HG03469 (cell line): Measurements from ENCODE around the gene FARP1.
"Not testable (repeated sequence)": the region's sequence is repeated elsewhere in the genome, so short reads cannot be mapped to it uniquely, and the experiment has no call there.

ENCODE experiments used
- ATAC-seq: cut with Tn5 transposase; IDR thresholded peaks from one replicate; pipeline ENCODE4 v1.9.1; 2021; ENCODE audit warnings: mild to moderate bottlenecking, moderate library complexity, moderate number of reproducible peaks; ENCODE audit not compliant: unreplicated experiment

The FARP1 gene

GRCh38 chr13:98410612-98411011 is 267.7 kb downstream of the FARP1 start:
- ATAC-seq = no peak

DNA sequence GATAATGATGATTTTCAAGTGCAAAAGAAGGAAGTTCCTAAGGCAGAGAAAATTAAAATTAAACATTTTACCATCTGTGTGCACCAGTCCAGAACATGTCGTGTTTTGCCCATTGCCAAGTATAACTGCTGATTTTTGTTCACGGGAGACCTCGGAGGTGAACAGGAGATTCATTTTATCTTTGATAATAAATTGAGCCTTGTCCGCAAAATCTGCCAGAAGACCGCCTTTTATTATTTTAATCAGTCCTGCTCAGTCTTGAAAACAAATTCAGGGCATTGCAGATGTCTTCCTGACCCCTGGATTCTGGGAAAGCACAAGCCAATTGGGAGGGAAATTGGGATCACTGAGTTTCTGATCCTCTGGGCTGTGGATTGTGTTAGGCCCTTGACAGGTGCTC is 268.1 kb downstream of the FARP1 start:
- no peak for ATAC-seq

GRCh38 chr13:98411617-98412265 is 268.8 kb downstream of the FARP1 start:
- no peak for ATAC-seq

DNA sequence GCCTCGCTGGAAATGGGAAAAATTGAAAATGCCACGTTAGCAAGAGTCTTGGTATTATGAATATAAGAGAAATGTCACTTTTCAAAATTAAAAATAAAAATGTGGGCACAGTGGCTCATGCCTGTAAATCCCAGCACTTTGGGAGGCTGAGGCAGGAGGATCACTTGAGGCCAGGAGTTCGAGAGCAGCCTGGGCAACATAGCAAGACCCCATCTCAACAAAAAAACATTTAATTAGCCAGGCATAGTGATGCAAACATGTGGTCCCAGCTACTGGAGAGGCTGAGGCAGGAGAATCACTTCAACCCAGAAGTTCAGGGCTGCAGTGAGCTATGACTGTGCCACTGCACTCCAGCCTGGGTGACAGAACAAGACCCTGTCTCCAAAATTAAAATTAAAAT is 270.4 kb downstream of the FARP1 start:
- ATAC-seq = not testable (repeated sequence)

DNA sequence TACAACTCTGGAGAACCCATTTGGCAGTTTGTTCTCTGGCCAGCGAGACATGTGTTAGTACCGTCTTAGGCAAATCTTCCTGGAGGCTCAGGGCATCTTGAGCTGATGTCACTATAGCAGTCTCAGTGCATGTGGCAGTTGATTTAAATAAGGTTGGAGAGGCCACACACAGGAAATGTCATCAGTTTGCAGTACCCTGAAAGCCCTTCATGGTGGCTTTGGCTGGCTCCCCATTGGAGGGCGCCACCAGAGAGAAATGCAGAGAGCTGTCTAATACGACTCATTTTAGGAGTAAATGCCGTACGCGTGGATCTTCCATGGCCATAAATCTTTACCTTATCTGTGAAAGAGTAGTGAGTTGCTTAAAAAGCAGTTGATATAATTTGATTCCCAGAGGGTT is 270.9 kb downstream of the FARP1 start:
- no peak for ATAC-seq

GRCh38 chr13:98415326-98416070 is 272.6 kb downstream of the FARP1 start:
- ATAC-seq = no peak

GRCh38 chr13:98416408-98416807 is 273.5 kb downstream of the FARP1 start:
- no peak for ATAC-seq

- ATAC-seq = no peak
Observed at GRCh38 chr13:98419786-98420553, 277.1 kb downstream of the FARP1 start.

DNA sequence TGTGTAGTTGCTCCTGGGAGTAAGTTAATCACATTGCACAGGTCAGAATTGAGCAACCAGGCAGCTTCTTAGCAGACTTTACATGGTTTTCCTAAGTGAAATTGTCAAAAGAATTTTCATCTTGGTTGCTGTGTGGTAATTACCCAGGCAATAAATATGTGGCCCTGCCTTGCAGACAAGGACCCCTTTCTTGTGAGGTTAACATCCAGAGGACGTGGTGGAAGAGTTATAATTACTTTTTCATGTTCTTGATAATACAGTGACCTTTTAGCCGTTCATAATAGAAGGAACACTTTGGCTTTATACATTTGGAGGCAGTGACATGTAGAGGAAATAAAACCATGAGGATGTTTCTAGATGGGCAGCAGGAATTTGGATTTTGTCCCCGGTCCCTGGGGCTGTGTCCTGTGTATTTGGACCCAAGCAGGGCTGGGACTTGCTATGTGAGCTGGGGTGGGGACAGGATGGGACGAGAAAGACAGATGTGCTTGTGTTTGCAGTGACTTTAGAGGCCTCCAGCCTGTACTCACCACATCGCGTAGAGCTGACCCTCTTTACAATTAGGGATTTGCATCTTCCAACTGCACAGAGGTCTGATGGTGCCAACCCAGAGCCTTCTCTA is 277.8 kb downstream of the FARP1 start:
- no peak for ATAC-seq

- ATAC-seq = no peak
Observed at GRCh38 chr13:98422046-98422445, 279.2 kb downstream of the FARP1 start.

DNA sequence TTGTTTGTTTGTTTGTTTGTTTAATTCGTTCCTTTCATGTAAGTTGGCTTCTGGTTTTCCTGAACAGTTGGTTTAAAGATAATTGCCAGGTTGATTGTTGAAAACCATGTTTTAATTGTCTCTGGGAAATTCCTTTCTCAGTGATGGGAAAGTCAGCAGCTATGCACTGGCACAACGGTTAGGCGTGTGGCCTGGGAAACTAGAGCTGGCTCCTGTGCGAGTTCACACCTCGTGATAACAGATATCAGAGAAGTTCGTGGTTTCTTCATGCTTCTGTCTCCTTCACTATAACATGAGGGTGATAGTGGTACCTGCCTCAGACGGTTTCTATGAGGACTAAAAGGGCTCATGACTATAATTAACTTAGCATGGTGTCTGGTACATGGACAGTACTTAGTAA is 280.5 kb downstream of the FARP1 start:
- ATAC-seq = no peak

GRCh38 chr13:98427331-98427995 is 284.6 kb downstream of the FARP1 start:
- ATAC-seq = no peak

- ATAC-seq = no peak
Observed at GRCh38 chr13:98428256-98428966, 285.5 kb downstream of the FARP1 start.

DNA sequence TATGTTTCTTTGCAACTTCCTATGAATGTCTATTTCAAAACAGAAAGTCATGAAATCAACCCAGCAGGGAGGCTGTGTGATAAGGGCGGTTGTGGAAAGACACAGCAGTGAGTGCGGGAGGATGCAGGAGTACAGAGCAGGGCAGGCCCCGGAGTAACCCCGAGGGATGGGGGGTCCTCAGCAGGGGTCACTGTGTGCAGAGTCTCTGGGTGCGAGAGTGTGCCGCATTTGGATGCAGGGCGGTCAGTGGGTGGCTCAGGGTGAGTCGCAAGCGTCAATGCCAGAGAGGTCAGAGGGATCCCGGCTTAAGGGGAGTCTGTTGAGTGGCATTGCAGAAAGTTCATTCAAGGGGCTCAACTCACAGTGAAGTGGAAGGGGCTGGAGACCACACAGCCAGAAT is 286.2 kb downstream of the FARP1 start:
- ATAC-seq = no peak

DNA sequence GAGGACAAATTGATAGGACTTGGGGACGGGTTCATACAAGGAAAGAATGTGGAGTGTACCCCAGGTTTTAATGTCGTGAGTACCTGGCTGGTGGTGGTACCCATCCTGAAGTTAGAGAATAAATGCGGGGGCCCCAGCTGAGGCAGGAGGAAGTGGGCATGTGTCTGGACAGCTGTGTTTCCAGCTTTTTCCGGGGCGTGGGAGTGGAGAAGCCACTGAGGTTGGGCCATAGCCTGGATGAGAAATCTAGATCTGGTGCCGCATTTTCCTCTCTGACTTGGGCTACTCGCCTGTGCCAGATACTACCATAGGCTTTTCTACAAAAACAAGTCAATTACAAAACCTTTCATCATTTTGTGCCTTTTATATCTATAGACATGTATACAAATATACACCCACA is 286.6 kb downstream of the FARP1 start:
- ATAC-seq = no peak

DNA sequence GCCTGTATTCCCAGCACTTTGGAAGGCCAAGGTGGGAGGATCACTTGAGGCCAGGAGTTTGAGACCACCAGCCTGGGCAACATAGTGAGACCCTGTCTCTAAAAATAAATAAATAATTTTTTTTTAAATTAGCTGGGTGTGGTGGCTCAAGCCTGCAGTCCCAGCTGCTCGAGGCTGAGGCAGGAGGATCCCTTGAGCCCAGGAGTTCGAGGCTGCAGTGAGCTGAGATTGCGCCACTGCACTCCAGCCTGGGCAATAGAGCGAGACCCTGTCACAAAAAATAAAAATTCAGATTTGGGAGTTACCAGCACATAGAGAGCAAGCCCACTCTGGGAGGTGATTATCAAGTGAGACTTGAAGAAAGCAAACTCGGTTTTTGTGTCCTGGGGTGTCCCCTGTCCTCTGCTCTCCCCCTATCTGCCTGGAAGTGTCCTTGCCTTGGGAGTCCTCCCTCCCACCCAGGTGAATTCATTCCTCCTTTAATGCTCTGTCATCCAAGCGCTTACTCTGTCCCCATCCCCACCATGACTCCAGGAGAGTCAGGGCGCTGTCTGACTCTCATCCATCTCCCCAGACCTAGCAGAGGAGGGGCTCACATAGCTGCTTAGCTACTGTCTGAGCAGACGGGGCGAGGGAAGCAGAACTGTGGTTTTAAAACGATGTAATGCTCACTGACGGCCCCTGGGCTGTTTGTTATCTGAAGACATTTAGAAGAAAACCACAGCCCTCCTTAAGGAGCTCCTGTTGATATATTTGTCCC is 287.3 kb downstream of the FARP1 start:
- ATAC-seq = no peak

DNA sequence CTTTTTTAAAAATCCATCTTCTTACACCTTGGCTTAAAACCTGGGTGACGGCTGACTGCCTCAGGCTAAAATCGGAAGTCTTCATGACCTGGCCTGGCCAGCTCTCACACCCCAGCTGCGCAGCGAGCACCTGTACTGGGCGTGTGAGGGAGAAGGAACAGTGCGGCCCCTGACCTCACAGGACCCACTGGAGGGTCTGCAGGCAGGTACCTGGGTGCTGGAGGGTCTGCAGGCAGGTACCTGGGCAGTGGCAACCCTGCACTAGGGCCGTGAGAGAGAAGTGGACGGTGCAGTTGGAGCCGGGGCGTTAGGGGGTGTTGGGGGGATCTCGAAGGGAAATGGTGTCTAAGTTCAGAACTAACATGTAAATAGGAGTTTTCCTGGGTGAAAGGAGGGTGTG is 289.7 kb downstream of the FARP1 start:
- ATAC-seq = no peak

DNA sequence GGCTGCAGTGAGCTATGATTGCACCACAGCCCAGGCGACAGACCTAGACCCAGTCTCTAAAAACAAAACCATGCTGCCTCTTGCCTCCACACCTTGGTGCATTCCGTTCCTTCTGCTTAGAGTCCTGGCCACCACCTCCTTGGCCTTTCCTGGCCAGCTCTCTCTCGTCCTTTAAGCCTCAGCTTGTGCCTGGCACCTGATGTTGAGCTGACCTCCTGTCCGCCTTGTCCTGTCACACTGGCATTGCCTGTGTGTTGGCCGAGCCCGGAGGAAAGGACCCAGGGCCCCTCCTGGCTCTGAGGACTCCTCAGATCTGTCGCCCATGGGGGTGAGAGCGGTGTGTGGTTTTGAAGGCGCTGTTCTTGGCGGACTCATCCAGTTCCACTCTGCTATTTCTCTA is 290.8 kb downstream of the FARP1 start:
- no peak for ATAC-seq

GRCh38 chr13:98434060-98434459 is 291.2 kb downstream of the FARP1 start:
- ATAC-seq = no peak

- ATAC-seq = no peak
Observed at GRCh38 chr13:98435376-98435775, 292.5 kb downstream of the FARP1 start.
